ENCODE data around the gene DLEC1.

DNA sequence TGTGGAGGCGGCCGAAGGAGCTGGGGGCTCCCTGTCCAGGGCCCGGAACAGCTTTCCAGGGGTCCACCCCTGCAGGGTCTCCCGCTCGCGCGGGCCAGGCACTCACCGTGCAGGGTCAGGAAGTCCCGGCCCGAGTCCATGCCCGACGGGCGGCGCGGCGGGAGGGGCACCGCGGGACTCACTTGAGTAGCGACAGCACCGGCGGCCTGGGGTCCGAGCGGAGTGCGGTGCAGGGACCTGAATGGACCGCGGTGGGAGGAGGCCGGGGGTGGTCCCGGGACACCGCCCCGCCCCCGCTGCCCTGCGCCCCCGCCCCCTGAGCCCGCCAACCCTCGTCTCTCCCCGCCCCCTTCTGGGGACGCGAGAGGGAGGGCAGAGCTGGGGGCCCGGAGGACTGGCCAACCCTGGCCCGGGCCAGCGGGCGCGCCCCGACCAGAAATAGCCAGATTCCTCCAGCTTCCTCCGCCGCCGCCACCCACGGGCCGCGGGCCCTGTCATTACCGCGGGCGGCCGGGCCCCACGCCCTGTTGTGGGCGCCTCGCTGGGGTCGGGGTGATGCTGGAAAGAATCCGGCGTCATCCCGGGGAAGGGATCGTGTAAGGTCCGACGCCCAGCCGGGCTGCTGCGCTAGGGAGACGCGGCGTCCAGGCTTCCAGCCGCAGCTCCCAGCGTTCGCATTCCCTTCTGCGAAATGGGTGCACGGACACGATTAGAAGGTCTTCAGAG lies 9.4 kb upstream of the DLEC1 start, which contains the start of gene PLCD1:
- TF ChIP-seq, protein P1, sequence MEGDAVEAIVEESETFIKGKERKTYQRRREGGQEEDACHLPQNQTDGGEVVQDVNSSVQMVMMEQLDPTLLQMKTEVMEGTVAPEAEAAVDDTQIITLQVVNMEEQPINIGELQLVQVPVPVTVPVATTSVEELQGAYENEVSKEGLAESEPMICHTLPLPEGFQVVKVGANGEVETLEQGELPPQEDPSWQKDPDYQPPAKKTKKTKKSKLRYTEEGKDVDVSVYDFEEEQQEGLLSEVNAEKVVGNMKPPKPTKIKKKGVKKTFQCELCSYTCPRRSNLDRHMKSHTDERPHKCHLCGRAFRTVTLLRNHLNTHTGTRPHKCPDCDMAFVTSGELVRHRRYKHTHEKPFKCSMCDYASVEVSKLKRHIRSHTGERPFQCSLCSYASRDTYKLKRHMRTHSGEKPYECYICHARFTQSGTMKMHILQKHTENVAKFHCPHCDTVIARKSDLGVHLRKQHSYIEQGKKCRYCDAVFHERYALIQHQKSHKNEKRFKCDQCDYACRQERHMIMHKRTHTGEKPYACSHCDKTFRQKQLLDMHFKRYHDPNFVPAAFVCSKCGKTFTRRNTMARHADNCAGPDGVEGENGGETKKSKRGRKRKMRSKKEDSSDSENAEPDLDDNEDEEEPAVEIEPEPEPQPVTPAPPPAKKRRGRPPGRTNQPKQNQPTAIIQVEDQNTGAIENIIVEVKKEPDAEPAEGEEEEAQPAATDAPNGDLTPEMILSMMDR (IDR thresholded peaks at IDR 0.05) = no peak
- TF ChIP-seq, protein P2, sequence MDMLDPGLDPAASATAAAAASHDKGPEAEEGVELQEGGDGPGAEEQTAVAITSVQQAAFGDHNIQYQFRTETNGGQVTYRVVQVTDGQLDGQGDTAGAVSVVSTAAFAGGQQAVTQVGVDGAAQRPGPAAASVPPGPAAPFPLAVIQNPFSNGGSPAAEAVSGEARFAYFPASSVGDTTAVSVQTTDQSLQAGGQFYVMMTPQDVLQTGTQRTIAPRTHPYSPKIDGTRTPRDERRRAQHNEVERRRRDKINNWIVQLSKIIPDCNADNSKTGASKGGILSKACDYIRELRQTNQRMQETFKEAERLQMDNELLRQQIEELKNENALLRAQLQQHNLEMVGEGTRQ (IDR thresholded peaks at IDR 0.05) = no peak
- TF ChIP-seq POLR2A (IDR thresholded peaks at IDR 0.05; ENCODE audit: low read length) (no peak), RCOR1 (IDR thresholded peaks at IDR 0.05; ENCODE audit: low read depth, low read length) (no peak)

Measured in A549 (cell line).